HG02884 (cell line): ENCODE results near the gene SP2.

ENCODE experiments used
- ATAC-seq: cut with Tn5 transposase; IDR thresholded peaks from one replicate; pipeline ENCODE4 v1.9.1; 2021; ENCODE audit warnings: mild to moderate bottlenecking, moderate library complexity; ENCODE audit not compliant: unreplicated experiment

SP2 gene

DNA sequence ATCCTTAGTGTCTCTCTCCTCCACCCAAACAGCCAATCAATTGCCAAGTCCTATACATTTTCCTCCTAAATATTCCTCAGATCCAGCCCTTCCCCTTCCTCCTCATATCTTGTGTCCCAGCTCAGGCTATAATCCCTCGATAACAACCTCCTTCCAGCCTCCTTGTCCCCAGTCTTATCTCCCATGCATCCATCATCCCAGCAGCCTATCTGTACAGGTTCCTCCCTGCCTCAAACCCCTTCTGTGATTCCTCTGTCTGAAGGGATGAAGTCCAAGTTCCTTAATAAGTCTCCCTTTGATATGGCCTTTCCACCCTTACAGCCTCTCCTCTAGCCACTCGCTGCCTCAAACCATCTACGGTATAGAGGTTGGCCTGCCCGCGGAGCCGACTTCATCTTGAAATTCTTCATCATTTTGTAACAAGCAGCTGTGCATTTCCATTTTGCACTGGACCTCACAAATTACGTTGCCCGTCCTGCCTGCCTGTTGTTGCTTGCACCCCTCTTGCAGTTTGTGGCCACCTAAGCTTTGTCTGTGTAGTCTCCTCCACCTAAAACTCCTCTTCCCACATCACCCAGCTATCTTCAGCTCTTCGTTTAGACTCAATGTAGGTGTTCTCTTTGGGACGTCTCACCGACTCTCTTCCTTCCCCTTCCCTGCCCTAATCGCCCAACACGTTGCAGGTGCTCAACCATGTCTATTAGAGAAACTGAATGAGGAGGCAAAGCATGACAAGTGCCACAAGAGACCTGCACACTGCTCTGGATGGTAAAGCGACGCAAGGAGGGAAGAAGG is 74.1 kb downstream of the SP2 start:
- no peak for ATAC-seq

DNA sequence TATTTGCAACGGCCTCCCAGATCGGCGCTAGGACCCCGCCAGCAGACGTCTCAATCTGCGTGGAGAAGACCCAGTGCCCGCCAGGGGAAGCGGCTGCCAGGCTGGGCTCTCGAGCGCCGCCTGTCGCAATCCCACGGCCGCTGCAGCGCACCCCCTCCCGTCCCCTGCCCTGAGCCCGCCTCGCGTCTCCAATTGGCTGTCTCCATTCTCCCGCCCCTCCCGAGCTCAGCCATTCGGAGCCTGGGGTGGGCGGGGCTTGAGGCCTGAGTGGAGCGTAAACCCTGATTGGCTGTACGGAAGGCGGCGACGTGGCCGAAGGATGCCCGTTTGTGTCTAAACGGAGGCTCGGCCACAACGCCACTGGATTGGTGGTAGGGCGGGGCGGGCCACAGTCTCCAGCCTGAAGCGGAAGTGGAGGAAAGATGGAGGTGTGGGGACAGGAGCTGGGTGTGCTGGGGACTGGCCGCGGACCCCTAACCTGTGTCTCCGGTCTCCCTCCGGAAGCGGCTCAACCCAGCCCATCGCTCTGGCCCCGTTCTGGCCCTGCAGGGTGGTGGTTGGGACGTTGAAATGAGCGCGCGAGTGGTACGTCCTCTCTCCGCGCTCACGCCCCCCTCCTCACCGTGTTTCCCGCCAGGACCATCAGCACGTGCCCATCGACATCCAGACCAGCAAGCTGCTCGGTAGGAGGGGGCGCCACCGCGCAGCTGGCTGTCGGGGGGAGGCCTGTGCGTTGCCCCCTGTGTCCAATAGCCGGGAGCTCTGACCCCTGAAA is 74.9 kb downstream of the SP2 start, which contains the start of gene CDK5RAP3:
TSS of gene CDK5RAP3 (plus strand) at position 389 of the 775 bp plus-strand sequence. CDS start at position 423, 34 bp downstream.
- ATAC-seq, result peak; percentile 90

DNA sequence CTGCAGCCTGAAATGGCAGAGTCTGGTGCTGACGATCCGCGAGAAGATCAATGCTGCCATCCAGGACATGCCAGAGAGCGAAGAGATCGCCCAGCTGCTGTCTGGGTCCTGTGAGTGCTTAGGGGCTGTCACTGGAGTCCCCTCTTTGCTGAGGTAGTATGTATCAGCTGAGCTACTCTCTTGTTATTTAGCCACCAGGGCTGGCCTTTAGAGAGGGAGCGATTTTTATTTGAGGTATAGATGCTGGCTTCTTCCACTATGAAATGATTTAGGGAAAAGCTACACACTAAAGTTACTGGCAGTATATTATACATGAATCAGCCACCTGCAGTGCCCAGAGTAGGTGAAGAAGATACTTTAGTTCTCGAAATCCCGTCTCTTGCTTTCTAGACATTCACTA is 77.5 kb downstream of the SP2 start:
- ATAC-seq, result no peak

DNA sequence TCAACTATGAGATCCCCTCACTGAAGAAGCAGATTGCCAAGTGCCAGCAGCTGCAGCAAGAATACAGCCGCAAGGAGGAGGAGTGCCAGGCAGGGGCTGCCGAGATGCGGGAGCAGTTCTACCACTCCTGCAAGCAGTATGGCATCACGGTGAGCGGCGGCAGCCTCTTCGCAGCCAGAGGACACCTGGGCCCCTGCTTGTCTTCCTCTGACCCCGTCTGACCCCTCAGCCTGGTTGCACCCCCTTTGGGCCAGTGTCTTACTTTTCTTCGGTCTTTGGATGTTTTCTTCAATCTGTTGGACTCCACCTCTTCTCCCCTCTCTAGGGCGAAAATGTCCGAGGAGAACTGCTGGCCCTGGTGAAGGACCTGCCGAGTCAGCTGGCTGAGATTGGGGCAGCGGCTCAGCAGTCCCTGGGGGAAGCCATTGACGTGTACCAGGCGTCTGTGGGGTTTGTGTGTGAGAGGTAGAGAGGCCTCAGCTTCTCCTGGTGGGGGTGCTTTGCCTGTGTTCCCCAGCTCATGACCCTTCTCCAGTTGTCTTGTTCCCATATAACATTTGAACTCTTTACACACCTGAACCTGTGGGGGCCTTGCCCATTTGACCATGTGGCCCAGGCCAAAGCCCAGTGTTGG is 79.3 kb downstream of the SP2 start:
- ATAC-seq, result no peak

DNA sequence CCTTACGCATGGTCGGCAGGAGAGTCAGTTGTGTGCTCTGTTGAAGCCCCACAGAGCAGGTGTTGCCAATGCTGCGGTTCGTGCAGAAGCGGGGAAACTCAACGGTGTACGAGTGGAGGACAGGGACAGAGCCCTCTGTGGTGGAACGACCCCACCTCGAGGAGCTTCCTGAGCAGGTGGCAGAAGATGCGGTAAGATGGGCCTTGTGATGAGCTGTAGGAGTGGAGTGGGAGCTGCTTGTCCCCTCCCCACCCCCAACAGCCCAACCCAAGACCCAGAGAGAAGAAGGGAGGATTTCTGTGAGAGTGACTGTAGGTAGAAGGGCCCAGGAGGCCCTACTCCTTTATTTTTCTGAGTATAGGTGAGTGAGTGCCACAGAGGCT is 79.8 kb downstream of the SP2 start:
- ATAC-seq, result no peak

DNA sequence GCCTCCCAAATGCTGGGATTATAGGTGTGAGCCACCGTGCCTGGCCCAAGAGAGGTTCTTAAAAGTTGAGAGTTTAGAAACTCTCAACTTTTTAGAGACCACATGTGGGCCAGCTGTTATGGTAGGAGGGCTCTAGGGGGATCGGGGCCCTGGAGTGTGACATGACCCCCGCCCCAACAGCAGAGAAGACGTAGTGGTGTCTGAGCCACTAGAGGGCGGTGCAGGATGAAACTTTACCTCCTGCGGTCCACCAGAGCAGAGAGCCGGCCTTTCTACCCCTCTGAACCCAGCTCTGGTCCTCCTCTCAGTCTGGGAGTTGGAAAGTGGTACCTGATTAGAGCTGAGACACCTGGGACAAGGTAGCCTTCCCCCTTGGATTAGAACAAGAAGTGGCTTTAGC is 82.3 kb downstream of the SP2 start:
- no peak for ATAC-seq
